Gastrocnemius medialis (tissue), 4 donors: ENCODE results near the gene RNF213. TPM values are rescaled to one million over a fixed set of nuclear protein-coding genes. Genes with fewer than 3 reads are reported as not detected.
"Not testable (repeated sequence)": the region's sequence is repeated elsewhere in the genome, so short reads cannot be mapped to it uniquely, and the experiment has no call there.

Experiments
- ATAC-seq, 2 donors: fragments of 150-250 bp; one replicate each; pipeline ENCODE4 v1.9.1; 2016
- DNase-seq, 2 donors: peaks; one replicate each; pipeline ENCODE4 v3.0.0-alpha.2; 2019
- H3K27ac ChIP-seq, 4 donors: fragments of 200-600 bp; sonication (generic); 1 replicate in 1 of 4; 2 replicates in 3 of 4; pipeline ENCODE4 v1.5.1; 2016 to 2018; ENCODE audit warnings: mild to moderate bottlenecking in 2 of 4, moderate library complexity in 1 of 4
- H3K27me3 ChIP-seq, 3 donors: fragments of 200-600 bp; sonication (generic) in 2 of 3; 1 replicate in 1 of 3; 2 replicates in 2 of 3; pipeline versions ENCODE4 v1.5.1 to v1.6.0; 2016 to 2019; ENCODE audit warnings: mild to moderate bottlenecking in 1 of 3, moderate library complexity in 1 of 3
- H3K36me3 ChIP-seq, 2 donors: fragments of 200-600 bp; sonication (generic) in 1 of 2; one replicate each; pipeline ENCODE4 v1.5.1; 2017 to 2018
- H3K4me1 ChIP-seq, 2 donors: fragments of 200-600 bp; sonication (generic) in 1 of 2; one replicate each; pipeline ENCODE4 v1.5.1; 2016 to 2017; ENCODE audit warnings: mild to moderate bottlenecking in 2 of 2
- H3K4me3 ChIP-seq, 4 donors: fragments of 200-600 bp; sonication (generic) in 3 of 4; 1 replicate in 1 of 4; 2 replicates in 3 of 4; pipeline ENCODE4 v1.5.1; 2016 to 2019; ENCODE audit warnings: mild to moderate bottlenecking in 2 of 4
- H3K9me3 ChIP-seq, 3 donors: fragments of 200-600 bp; sonication (generic) in 2 of 3; 1 replicate in 1 of 3; 2 replicates in 2 of 3; pipeline ENCODE4 v1.5.1; 2016 to 2019
- POLR2A ChIP-seq, 2 donors: fragments of 450-650 bp; IDR thresholded peaks; one replicate each; pipeline ENCODE4 v1.6.1; 2017; ENCODE audit warnings: antibody characterized with exemption in 2 of 2, mild to moderate bottlenecking in 2 of 2, moderate library complexity in 2 of 2
- in situ Hi-C, 4 donors: fragments of 200-750 bp; cut with MboI; loops; one replicate each; pipeline versions ENCODE4 v1.15.0 to v1.8.0; 2017; ENCODE audit warnings: low sequenced_read_pairs in 4 of 4
- intact Hi-C: fragments of 100-400 bp; cut with DNase I; formaldehyde crosslinking; loops from one replicate; pipeline ENCODE4 v1.15.1; 2023; ENCODE audit warnings: low total_unique reads
- total RNA-seq, 4 donors: library from RNA; depleted of rRNA; stranded (reverse); fragments of >200 nt; gene quantifications; one replicate each; pipeline versions ENCODE4 v1.1.0 to v1.2.3, GENCODE V29; 2016
- TF ChIP-seq, protein P1 (sequence below), 5 experiments: fragments of 450-650 bp in 3 of 5; fragments of 200-600 bp in 2 of 5; sonication (generic) in 2 of 5; IDR thresholded peaks in 4 of 5; conservative IDR thresholded peaks in 1 of 5; 1 replicate in 4 of 5; 2 replicates in 1 of 5; pipeline ENCODE4 v1.5.1; 2016 to 2019; ENCODE audit warnings: antibody characterized with exemption in 5 of 5, mild to moderate bottlenecking in 3 of 5, moderate library complexity in 3 of 5

The RNF213 gene
- total RNA-seq, 4 donors from 2014 or later, result 24.1 to 51.8 (median 28.6) TPM

DNA sequence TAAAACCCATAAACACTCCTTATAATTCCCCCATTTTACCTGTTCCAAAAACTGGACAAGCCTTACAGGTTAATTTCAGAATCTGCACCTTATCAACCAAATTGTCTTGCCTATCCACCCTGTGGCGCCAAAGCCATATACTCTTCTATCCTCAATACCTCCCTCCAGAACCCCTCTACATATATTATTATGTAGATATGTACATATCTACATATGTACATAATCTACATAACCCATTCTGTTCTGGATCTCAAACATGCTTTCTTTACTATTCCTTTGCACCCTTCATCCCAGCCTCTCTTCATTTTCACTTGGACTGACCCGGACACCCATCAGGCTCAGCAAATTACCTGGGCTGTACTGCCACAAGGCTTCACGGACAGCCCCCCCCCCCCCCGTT, 142.3 kb downstream of the RNF213 start:
- Histone ChIP-seq H3K4me1 (no peaks in the 10 kb centered on the region), H3K36me3 (no peaks in the 10 kb centered on the region), H3K9me3 (no peaks in the 10 kb centered on the region), H3K27ac (no peak overlapping the region), H3K27me3 (no peaks in the 10 kb centered on the region), H3K4me3 (no peak overlapping the region)
- DNase-seq (no peak), ATAC-seq (no peak)
- in situ Hi-C loops, result no loop called here
- TF ChIP-seq POLR2A (IDR thresholded peaks at IDR 0.05), result no peak
- TF ChIP-seq, protein P1, sequence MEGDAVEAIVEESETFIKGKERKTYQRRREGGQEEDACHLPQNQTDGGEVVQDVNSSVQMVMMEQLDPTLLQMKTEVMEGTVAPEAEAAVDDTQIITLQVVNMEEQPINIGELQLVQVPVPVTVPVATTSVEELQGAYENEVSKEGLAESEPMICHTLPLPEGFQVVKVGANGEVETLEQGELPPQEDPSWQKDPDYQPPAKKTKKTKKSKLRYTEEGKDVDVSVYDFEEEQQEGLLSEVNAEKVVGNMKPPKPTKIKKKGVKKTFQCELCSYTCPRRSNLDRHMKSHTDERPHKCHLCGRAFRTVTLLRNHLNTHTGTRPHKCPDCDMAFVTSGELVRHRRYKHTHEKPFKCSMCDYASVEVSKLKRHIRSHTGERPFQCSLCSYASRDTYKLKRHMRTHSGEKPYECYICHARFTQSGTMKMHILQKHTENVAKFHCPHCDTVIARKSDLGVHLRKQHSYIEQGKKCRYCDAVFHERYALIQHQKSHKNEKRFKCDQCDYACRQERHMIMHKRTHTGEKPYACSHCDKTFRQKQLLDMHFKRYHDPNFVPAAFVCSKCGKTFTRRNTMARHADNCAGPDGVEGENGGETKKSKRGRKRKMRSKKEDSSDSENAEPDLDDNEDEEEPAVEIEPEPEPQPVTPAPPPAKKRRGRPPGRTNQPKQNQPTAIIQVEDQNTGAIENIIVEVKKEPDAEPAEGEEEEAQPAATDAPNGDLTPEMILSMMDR (IDR thresholded peaks at IDR 0.05 in 4 of 5, conservative IDR thresholded peaks at IDR 0.05 in 1 of 5), result no peak
- intact Hi-C loops, result no loop called here

DNA sequence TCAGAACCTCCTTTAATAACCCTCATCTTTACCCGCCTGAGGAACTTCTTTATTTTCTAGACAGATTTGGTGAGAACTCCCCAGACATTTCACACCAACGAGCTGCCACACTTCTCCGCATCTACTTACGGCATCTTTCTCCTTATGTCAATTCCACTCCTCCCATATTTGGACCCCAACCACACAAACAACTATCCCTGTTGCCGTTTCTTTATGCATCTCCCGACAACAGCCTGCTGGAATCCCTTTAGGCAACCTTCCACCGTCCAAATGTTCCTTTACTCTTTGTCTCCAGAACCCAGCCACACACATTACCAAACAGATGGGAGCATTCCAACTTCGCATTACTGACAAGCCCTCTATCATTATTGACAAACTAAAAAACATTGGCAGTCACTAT, 145.5 kb downstream of the RNF213 start:
- H3K4me1 ChIP-seq, result no peaks in the 10 kb centered on the region
- H3K27me3 ChIP-seq, result no peaks in the 10 kb centered on the region
- no peaks in the 10 kb centered on the region for H3K9me3 ChIP-seq
- intact Hi-C loops, result no loop called here
- no peaks in the 10 kb centered on the region for H3K36me3 ChIP-seq
- no peak overlapping the region for H3K27ac ChIP-seq
- no peak overlapping the region for H3K4me3 ChIP-seq
- in situ Hi-C loops, result no loop called here
- DNase-seq, result no peak
- no peak for ATAC-seq
- TF ChIP-seq, protein P1 (IDR thresholded peaks at IDR 0.05 in 4 of 5, conservative IDR thresholded peaks at IDR 0.05 in 1 of 5), result no peak
- no peak for TF ChIP-seq POLR2A (IDR thresholded peaks at IDR 0.05)

DNA sequence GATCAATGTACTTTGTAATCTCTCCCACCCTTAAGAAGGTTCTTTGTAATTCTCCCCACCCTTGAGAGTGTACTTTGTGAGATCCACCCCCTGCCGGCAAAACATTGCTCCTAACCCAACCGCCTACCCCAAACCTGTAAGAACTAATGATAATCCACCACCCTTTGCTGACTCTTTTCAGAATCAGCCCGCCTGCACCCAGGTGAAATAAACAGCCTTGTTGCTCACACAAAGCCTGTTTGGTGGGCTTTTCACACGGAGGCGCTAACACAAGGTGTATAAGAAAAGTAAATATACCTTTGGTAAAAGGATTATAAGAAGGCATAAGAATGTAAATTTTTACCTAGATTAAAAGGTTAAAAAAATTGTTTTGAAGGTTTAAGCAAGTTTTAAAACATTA, 147.3 kb downstream of the RNF213 start:
- H3K27me3 ChIP-seq, H3K4me3 ChIP-seq, intact Hi-C loops, DNase-seq, ATAC-seq, H3K4me1 ChIP-seq, H3K27ac ChIP-seq, H3K36me3 ChIP-seq, in situ Hi-C loops, H3K9me3 ChIP-seq: not testable (repeated sequence)

DNA sequence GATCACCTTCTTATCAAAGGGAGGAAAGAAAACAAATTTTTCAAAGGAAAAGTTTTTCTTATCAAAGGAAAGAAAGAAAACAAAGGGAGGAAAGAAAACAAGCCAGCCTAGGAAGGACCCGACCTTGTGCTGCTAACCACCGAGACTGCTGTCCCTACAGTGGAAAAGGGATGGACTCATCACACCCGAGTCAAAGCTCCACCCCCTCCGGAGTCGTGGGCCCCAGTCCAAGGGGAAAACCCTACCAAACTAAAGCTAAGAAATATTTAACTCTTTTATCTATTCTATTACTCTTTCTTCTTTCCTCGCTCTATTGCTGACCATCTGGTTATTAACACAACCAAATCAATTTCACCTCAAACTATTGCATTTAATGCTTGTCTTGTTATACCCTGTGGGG, 148.2 kb downstream of the RNF213 start:
- ATAC-seq, result no peak
- TF ChIP-seq, protein P1 (IDR thresholded peaks at IDR 0.05 in 4 of 5, conservative IDR thresholded peaks at IDR 0.05 in 1 of 5), result no peak
- TF ChIP-seq POLR2A (IDR thresholded peaks at IDR 0.05), result no peak
- no peaks in the 10 kb centered on the region for H3K9me3 ChIP-seq
- H3K4me3 ChIP-seq, result no peak overlapping the region
- H3K27me3 ChIP-seq, result no peaks in the 10 kb centered on the region
- no peak for DNase-seq
- H3K36me3 ChIP-seq, result no peaks in the 10 kb centered on the region
- peaks cover 0 to under 1% of the 10 kb centered on the region in 2 donors for H3K4me1 ChIP-seq
- intact Hi-C loops (no loop called here), in situ Hi-C loops (no loop called here)
- H3K27ac ChIP-seq, result no peak overlapping the region

DNA sequence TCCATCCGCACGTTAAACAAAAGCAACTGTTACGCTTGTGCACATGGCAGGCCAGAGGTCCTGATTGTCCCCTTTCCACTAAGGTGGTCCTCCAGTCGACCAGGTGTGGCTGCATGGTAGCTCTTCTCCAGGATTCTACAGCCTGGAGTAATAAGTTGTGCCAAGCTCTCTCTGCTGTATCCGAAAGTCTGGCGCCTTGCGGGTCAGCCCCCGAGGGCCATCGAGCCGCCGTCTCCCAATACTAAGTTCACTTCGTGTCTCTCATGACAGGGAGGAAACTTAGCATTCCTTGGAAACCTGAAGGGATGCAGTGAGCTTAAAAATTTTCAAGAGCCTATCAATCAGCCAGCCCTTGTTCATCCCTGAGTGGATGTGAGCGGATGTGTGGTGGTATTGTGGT, 149.0 kb downstream of the RNF213 start:
- in situ Hi-C loops, result no loop called here
- intact Hi-C loops, result no loop called here
- ATAC-seq, result no peak
- H3K36me3 ChIP-seq, result no peaks in the 10 kb centered on the region
- no peak for DNase-seq
- no peaks in the 10 kb centered on the region for H3K27me3 ChIP-seq
- no peak overlapping the region for H3K27ac ChIP-seq
- no peaks in the 10 kb centered on the region for H3K9me3 ChIP-seq
- TF ChIP-seq POLR2A (IDR thresholded peaks at IDR 0.05), result no peak
- TF ChIP-seq, protein P1 (IDR thresholded peaks at IDR 0.05 in 4 of 5, conservative IDR thresholded peaks at IDR 0.05 in 1 of 5), result no peak
- no peak overlapping the region for H3K4me3 ChIP-seq
- H3K4me1 ChIP-seq, result peaks cover 6 to 8% of the 10 kb centered on the region in 2 donors

DNA sequence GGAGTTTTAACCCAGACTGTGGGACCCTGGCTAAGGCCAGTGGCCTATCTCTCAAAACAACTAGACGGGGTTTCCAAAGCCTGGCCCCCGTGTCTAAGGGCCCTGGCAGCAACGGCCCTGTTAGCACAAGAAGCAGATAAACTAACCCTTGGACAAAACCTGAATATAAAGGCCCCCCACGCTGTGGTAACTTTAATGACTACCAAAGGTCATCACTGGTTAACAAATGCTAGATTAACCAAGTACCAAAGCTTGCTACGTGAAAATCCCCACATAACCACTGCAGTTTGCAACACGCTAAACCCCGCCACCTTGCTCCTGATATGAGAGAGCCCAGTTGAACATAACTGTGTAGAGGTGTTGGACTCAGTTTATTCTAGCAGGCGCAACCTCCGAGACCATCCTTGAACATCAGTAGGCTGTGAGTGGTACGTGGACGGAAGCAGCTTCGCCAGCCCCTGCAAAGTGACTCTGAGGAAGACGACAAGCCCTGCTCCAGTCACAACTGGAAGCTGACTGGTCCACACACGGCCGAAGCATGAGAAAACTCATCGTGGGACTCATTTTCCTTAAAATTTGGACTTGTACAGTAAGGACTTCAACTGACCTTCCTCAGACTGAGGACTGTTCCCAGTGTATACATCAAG, 149.9 kb downstream of the RNF213 start:
- H3K9me3 ChIP-seq, intact Hi-C loops, H3K4me3 ChIP-seq, H3K27ac ChIP-seq, H3K4me1 ChIP-seq, H3K27me3 ChIP-seq, in situ Hi-C loops, ATAC-seq, H3K36me3 ChIP-seq, DNase-seq: not testable (repeated sequence)
